Activated naive CD8-positive, alpha-beta T cell treated with anti-CD3 and anti-CD28 coated beads, Interleukin-2, amount 50 U/mL, for 16 hours (primary cell): ENCODE measurements around the gene PNKP.

Experiments
- DNase-seq: peaks from one replicate; pipeline ENCODE4 v3.0.0-alpha.2; 2020; ENCODE audit warnings: low read depth, low spot score

Gene PNKP

DNA sequence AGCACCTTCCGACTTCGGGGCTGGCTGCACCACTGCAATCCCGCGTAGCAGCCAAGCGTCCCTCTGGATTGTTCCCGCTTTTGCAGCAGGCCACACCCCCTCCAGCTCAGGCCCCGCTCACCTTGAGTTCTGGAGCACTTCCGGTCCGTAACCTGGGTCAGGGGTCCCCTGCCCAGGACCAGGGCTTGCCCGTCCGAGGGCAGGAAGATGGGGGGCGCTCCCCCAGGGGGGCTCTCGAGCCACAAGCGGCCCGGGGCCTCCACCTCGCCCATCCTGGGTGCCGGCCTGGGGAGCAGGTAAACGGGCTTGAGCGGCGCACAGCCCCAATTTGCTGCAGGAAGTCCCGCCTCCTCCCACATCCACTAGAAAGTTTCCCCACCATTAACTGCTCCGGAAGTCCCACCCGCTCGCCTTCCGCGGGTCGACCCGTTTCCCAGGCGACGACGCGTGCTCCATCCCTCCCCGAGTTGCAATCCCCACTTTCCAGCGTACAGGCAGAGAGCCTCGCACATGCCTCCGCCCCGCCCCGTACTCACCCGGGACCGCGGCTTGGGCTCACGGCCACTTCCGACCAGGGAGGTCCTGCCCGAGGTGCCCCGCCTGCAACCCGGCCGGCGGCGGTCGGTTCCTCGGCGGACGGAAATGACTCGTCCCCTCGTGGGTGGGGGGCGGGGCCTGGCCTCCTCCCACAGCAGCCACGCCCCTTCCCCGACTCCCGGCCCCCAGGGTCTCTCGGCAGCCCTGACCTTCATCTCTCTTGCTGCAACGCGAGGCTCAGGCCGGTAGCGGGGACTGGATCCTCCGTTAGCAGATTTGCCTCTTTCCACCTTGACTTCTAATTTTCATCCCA lies at the start of gene PNKP:
Gene PNKP, minus strand, starts transcription at position 644 of the 850 bp plus-strand sequence. Its CDS starts 372 bp downstream, at position 272.
- DNase-seq = peak; percentile 72

DNA sequence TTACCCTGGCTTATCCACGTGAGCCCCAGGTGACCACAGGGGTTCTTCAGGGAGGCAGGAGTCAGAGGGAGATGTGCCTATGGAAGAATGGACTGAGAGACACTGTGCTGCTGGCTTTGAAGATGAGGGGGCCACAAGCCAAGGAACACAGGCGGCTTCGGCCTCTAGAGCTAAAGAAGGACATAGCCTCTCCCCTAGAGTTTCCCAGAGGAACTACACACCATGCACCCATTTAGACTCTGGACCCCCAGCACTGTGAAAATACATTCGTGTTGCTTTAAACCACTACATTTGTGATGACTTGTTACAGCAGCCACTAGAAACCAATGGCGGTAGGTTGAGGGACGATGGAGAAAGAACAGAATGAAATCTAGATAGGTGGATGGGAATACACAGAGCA lies 47.9 kb upstream of the PNKP start:
- DNase-seq = no peak

- DNase-seq = no peak
Measured at GRCh38 chr19:49913720-49914119, 46.3 kb upstream of the PNKP start.

GRCh38 chr19:49912965-49913685 lies 45.7 kb upstream of the PNKP start:
- no peak for DNase-seq

- no peak for DNase-seq
Measured at GRCh38 chr19:49911381-49912145, 44.2 kb upstream of the PNKP start.

DNA sequence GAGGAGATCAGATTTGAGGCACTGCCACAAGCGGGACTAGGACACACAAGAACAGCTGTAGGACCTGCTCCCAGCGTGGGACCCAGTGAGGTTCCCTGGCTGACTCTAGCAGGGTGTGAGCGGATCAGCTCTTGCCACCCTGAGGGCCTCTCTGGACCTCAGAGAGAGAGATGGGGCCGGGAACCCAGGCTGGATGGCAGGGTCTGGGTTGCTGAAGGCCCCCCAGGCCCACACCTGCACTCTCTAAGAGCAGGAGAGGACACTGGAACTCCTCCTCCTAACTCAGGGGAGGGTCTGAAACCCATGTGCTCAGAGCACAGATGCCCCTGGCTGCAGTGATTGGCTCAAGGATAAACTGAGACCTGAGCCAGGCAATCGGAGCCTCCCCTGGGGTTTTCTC lies 42.8 kb upstream of the PNKP start:
- no peak for DNase-seq

DNA sequence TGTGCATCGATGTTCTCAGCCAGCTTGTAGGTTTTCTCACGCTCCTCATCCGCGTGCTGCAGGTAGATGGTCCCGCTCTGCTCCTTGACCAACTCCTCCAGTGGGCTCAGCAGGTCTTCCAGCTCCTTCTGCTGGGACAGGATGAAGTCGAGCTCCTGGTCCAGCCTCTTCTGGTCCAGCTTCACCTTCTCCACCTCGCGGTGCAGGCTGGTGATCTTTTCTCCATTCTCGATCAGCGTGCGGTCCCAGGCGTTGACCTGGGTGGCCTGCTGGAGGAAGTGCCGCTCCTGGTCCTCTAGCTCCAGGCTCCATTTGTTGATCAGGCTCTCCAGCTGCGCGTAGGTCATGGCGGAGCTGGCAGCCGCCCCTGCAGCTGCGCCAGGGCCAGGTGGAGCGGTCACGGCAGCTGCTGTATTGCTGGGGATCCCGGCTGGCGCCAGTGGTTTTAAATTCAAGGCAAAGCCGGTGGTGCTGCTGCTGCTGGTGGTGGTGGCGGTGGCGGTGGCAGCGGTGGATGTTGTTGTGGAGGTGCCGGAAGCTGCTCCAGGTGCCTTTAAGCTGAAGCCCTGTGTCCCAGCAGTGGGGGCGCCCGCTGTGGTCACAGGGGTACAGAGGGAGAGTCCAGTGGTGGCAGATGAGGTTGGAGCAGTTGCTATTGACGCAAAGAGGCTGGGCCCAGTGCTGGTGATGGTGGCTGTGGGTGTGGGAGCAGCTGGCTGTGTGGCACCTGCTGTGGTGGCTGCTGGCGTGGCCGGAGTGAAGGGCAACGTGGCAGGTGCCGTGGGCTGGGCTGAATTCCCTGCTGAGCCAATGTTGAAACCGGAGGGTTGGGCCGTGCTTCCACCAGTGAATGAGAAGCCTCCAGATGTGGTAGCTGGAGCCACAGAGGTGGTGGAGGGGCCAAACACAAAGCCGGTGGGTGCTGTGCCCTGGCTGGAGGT lies 41.4 kb upstream of the PNKP start:
- no peak for DNase-seq

DNA sequence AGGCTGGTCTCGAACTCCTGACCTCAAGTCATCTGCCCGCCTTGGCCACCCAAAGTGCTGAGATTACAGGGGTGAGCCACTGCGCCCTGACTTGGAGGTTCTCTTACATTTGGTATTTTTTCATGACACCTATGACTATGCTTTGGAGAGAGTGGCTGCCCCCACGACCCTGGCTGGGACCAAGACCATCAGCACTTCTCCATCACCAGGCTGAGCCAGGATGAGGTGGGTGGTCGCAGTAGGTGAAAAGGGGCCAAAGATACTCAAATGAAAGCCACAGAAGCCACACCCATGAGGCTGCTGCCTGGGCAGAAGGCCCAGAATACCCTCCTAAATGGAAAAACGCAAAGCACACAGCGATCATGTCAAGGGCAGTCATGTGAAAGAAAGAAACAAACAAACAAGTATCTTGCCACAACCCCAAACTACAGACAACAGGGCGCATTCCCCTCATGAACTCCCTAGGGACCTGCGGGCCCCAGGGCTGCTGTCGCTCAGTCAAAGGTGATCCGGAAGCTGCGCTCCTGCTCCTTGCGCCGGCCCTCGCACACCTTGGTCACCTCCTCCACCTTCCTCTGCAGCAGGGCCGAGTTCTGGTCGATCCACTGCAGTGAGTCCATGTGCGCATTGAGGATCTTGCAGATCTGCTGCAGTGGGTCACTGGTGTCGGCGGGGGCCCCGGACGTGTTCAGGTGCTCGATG lies 40.5 kb upstream of the PNKP start:
- no peak for DNase-seq

GRCh38 chr19:49906879-49907564 lies 39.6 kb upstream of the PNKP start:
- DNase-seq = no peak

- no peak for DNase-seq
Measured at GRCh38 chr19:49904136-49904535, 36.8 kb upstream of the PNKP start.

DNA sequence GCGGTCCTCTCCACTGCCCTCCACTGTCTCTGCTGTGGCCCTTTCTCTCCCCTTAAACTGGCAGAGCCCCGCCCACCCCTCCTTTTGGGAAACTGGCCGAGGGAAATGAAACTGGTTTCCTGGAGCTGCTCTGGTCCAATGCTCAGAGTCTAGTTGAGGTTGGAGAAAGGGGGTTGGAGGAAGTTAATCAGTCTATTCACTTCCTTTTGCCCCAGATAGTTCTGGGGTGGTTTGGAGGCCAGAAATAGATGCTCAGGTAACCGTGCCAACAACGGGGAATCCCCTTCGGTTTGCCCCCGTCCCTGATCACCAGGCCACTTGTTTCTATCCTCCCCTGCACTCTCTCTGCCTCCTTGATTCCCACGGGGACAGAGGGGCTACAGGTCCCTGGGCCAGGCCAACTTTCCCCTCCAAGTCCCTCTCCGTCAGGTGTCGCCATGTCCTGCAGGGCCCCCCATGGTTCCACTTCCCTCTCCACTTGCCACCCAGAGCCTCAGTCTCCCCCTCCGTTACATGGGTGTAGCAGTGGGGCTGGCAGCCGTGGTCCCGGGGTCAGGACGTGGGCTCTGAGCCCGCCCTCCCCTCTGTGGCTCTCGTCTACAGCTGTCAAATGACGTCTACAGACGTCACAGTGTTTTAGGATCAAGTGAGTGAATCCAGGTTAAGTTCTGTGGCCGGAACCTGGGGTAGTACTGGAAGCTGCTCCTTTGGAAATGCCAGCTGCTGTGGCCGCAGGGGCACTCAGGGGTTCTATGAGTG lies 29.7 kb upstream of the PNKP start, which contains the start of gene IL4I1:
Gene IL4I1, minus strand, starts transcription at position 25 of the 759 bp plus-strand sequence. CDS start 727 bp downstream, outside the sequence.
- no peak for DNase-seq

DNA sequence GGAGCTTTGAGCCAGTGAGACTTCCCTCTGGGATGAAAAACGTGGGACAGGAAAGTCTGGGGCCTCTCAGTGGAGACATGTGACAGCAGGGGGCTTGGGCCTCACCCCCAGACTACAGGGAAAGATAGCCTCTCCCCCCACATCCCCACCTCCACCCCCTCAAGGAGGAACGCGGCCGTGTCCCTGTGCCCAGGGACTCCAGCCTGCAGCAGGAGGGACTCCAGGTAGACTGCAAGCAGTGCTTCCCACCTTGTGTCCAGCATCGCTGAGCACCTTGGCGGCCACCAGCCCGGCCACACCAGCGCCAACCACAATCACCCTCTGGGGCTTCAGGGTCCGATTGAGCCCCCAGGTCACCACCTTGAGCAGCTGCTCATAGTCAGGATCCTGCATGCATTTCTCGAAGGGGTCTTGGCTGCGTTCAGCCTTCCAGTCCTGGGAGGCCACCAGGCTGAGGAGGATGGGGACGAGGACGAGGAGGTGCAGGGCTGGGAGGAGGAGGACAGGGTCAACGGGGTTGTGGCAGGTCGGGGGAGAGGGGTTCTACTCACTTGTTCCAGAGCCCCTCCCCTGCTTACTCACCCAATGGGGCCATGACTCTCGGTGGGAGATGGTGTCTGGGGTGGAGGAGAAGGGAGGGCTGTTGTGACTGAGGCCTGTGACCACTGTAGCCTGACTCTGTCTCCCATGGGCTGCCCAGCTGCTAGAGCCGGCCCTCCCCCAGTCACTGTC lies 28.4 kb upstream of the PNKP start:
- DNase-seq = no peak

- DNase-seq = no peak
Measured at GRCh38 chr19:49894879-49895565, 27.6 kb upstream of the PNKP start.

DNA sequence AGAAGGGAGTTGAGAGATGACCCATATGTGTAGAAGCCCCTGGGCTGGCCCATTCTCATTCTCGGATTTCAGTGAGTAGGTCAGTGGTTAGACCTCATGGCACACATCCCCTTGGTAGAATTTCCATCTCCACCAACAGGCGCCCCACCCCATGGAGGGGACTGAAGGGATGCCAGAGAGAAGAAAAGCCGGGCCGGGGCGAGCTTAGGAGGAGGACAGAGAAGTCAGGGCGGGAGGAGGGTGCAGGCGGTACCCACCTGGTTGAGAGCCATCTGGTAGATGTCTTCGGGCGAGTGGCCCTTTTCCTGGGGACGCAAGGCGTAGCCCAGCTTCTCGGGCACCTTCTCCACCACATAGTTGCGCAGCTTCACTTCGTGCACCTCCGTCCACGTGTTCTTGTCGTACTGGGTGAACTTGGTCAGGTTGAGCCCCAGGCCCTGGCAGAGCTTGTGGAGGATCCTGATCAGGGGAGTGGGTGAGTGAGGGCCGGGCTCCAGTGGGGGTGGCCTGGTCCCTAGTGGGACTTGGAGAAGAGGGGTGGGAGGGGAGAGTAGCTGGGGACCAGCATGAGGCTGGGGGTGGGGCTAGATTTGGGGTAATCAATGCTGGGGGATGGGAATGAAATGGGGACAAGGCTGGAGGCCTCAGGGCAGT lies 26.8 kb upstream of the PNKP start:
- no peak for DNase-seq

- DNase-seq = no peak
Measured at GRCh38 chr19:49892716-49893115, 25.3 kb upstream of the PNKP start.

DNA sequence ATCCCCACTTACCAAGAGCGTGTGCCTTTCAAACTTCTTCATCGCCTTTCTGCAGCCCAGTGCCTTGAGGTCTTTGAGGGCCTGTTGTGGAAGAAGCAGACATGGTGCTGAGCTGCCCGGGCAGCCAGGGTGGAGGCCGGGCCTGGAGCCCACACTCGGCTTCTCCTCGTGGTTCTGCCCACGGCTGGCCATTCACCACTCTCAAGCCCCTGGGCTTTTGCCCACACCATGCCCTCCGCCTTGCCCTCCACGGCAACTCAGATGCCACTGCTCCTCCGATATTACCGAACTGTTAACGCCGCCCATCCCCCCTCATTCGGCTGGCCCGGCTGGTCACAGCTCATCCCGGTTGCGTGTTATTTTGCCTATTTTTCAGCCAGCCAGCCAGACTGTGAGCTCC lies 24.0 kb upstream of the PNKP start:
- no peak for DNase-seq
